CD14-positive monocyte (primary cell): Measurements from ENCODE around the gene C13orf46. TPM values are rescaled to one million over a fixed set of nuclear protein-coding genes. Genes with fewer than 3 reads are reported as not detected.

Source experiments
- DNase-seq, 3 donors: peaks; one replicate each; pipeline ENCODE4 v3.0.0-alpha.2; 2011 to 2022
- H2AFZ ChIP-seq: 2 replicates; pipeline ENCODE4 v1.6.0; 2012; ENCODE audit warnings: mild to moderate bottlenecking, low read depth, low read length, inconsistent platforms; ENCODE audit not compliant: insufficient read depth, poor library complexity, severe bottlenecking
- H3K27ac ChIP-seq, 2 donors: 1 replicate in 1 of 2; 2 replicates in 1 of 2; pipeline ENCODE4 v1.5.1; 2012 to 2013; ENCODE audit warnings: low read length in 2 of 2, control low read depth in 1 of 2, inconsistent platforms in 1 of 2, low read depth in 1 of 2, mild to moderate bottlenecking in 1 of 2
- H3K27me3 ChIP-seq, 2 donors: one replicate each; pipeline versions ENCODE4 v1.6.0 to v1.6.1; 2011 to 2013; ENCODE audit warnings: low read length in 2 of 2; ENCODE audit not compliant: control insufficient read depth in 2 of 2, insufficient read depth in 2 of 2
- H3K36me3 ChIP-seq, 2 donors: replicated peaks in 1 of 2; 1 replicate in 1 of 2; 2 replicates in 1 of 2; pipeline versions ENCODE4 v1.5.1 to v1.6.1; 2012 to 2013; ENCODE audit warnings: low read length in 2 of 2, control low read depth in 1 of 2, inconsistent platforms in 1 of 2, mild to moderate bottlenecking in 1 of 2; ENCODE audit not compliant: insufficient read depth in 2 of 2, control insufficient read depth in 1 of 2
- H3K4me1 ChIP-seq, 2 donors: 1 replicate in 1 of 2; 2 replicates in 1 of 2; pipeline versions ENCODE4 v1.5.1 to v1.6.1; 2012 to 2013; ENCODE audit warnings: low read length in 2 of 2, control low read depth in 1 of 2, inconsistent platforms in 1 of 2, mild to moderate bottlenecking in 1 of 2, moderate library complexity in 1 of 2; ENCODE audit not compliant: insufficient read depth in 2 of 2, control insufficient read depth in 1 of 2
- H3K4me2 ChIP-seq: replicated peaks from 2 replicates; pipeline ENCODE3; 2012; ENCODE audit warnings: low read length, moderate library complexity, mild to moderate bottlenecking; ENCODE audit not compliant: poor library complexity, severe bottlenecking; ENCODE audit errors: extremely low read depth
- H3K4me3 ChIP-seq, 3 experiments: fragments of 200-600 bp in 1 of 3; sonication (generic) in 1 of 3; replicated peaks in 1 of 3; 1 replicate in 2 of 3; 2 replicates in 1 of 3; pipeline ENCODE4 v1.5.1; 2011 to 2013; ENCODE audit warnings: low read length in 3 of 3, mild to moderate bottlenecking in 3 of 3, control low read depth in 2 of 3, low read depth in 2 of 3, inconsistent platforms in 1 of 3, moderate library complexity in 1 of 3
- H3K79me2 ChIP-seq: 2 replicates; pipeline ENCODE4 v1.6.0; 2012; ENCODE audit warnings: mild to moderate bottlenecking, control low read depth, inconsistent platforms, low read length, moderate library complexity; ENCODE audit not compliant: insufficient read depth
- H3K9ac ChIP-seq: 2 replicates; pipeline ENCODE4 v1.6.0; 2017; ENCODE audit warnings: low read length, mild to moderate bottlenecking; ENCODE audit not compliant: insufficient read depth, poor library complexity, severe bottlenecking
- H3K9me3 ChIP-seq, 2 donors: replicated peaks in 1 of 2; 1 replicate in 1 of 2; 2 replicates in 1 of 2; pipeline versions ENCODE4 v1.5.1 to v1.6.1; 2012 to 2013; ENCODE audit warnings: low read length in 2 of 2, control low read depth in 1 of 2; ENCODE audit not compliant: control insufficient read depth in 1 of 2, insufficient read depth in 1 of 2
- H4K20me1 ChIP-seq: 2 replicates; pipeline ENCODE4 v1.6.0; 2012; ENCODE audit warnings: mild to moderate bottlenecking, low read length, control low read depth, moderate library complexity; ENCODE audit not compliant: insufficient read depth
- H3K27ac Mint-ChIP-seq, 7 donors: one replicate each; pipeline ENCODE4 v1.8.0; 2020; ENCODE audit warnings: mild to moderate bottlenecking in 7 of 7, mixed read lengths in 7 of 7, moderate library complexity in 6 of 7, inconsistent platforms in 2 of 7
- H3K27me3 Mint-ChIP-seq, 3 donors: one replicate each; pipeline ENCODE4 v1.8.0; 2021 to 2022; ENCODE audit warnings: low read depth in 3 of 3, mild to moderate bottlenecking in 3 of 3, mixed read lengths in 3 of 3, moderate library complexity in 3 of 3, inconsistent platforms in 1 of 3
- H3K36me3 Mint-ChIP-seq, 2 donors: one replicate each; pipeline ENCODE4 v1.8.0; 2020; ENCODE audit warnings: mixed read lengths in 2 of 2, inconsistent platforms in 1 of 2, mild to moderate bottlenecking in 1 of 2
- H3K4me1 Mint-ChIP-seq: one replicate; pipeline ENCODE4 v1.8.0; 2020; ENCODE audit warnings: mild to moderate bottlenecking, mixed read lengths
- H3K4me3 Mint-ChIP-seq, 2 donors: one replicate each; pipeline ENCODE4 v1.8.0; 2020; ENCODE audit warnings: mild to moderate bottlenecking in 2 of 2, mixed read lengths in 2 of 2, moderate library complexity in 1 of 2
- H3K9me3 Mint-ChIP-seq, 7 donors: one replicate each; pipeline ENCODE4 v1.8.0; 2020 to 2022; ENCODE audit warnings: mixed read lengths in 7 of 7, mild to moderate bottlenecking in 6 of 7, moderate library complexity in 6 of 7, inconsistent platforms in 2 of 7
- WGBS: methylation state at CpG from one replicate; pipeline ENCODE4 v1.1.5; 2013; ENCODE audit warnings: missing lambda C conversion rate; ENCODE audit not compliant: insufficient coverage; 5-methylcytosine and 5-hydroxymethylcytosine counted together
- intact Hi-C, 2 donors: fragments of 100-400 bp; cut with micrococcal nuclease; formaldehyde crosslinking; loops; one replicate each; pipeline versions ENCODE4 v1.15.0 to v1.15.1; 2023
- polyA plus RNA-seq, 3 donors: library from polyadenylated mRNA; depleted of rRNA in 1 of 3; unstranded in 2 of 3; stranded (reverse) in 1 of 3; fragments of 300-500 nt in 2 of 3; fragments of >200 nt in 1 of 3; fragmentation: Illumina TruSeq in 2 of 3; gene quantifications; 1 replicate in 2 of 3; 2 replicates in 1 of 3; pipeline ENCODE4 v1.2.3, GENCODE V29; 2012 to 2021
- TF ChIP-seq, protein P1 (sequence below): fragments of 200-600 bp; IDR thresholded peaks from one replicate; pipeline ENCODE4 v1.8.0; 2022; ENCODE audit warnings: antibody characterized with exemption, mild to moderate bottlenecking

C13orf46 gene
- polyA plus RNA-seq, 3 donors, result 0.05 to 0.35 TPM; not detected in 1

- no peak overlapping the region for H3K9ac ChIP-seq
Measured at GRCh38 chr13:113915786-113916329, 58.0 kb downstream of the C13orf46 start.

GRCh38 chr13:113915012-113915763 lies 58.7 kb downstream of the C13orf46 start:
- Histone ChIP-seq H2AFZ (no peak overlapping the region), H3K36me3 (no peaks in the 10 kb centered on the region), H3K4me2 (no peak overlapping the region), H3K79me2 (no peaks in the 10 kb centered on the region), H4K20me1 (no peaks in the 10 kb centered on the region), H3K27ac (no peak overlapping the region), H3K27me3 (peaks cover 0 to 6% of the 10 kb centered on the region in 2 donors), H3K9me3 (peaks cover 45 to 48% of the 10 kb centered on the region in 2 donors), H3K4me3 (no peak overlapping the region), H3K4me1 (no peaks in the 10 kb centered on the region), H3K9ac (no peak overlapping the region)
- DNase-seq, result no peak
- H3K4me1 Mint-ChIP-seq, result peaks cover under 1% of the 10 kb centered on the region
- intact Hi-C loops, result no loop called here
- peaks cover 16 to 25% (median 20%) of the 10 kb centered on the region in 3 donors for H3K27me3 Mint-ChIP-seq
- H3K27ac Mint-ChIP-seq, result no peak overlapping the region
- 91% methylated on average over 19 of the region's 21 CpGs for WGBS
- peaks cover 2 to 9% of the 10 kb centered on the region in 2 donors for H3K36me3 Mint-ChIP-seq
- TF ChIP-seq, protein P1, sequence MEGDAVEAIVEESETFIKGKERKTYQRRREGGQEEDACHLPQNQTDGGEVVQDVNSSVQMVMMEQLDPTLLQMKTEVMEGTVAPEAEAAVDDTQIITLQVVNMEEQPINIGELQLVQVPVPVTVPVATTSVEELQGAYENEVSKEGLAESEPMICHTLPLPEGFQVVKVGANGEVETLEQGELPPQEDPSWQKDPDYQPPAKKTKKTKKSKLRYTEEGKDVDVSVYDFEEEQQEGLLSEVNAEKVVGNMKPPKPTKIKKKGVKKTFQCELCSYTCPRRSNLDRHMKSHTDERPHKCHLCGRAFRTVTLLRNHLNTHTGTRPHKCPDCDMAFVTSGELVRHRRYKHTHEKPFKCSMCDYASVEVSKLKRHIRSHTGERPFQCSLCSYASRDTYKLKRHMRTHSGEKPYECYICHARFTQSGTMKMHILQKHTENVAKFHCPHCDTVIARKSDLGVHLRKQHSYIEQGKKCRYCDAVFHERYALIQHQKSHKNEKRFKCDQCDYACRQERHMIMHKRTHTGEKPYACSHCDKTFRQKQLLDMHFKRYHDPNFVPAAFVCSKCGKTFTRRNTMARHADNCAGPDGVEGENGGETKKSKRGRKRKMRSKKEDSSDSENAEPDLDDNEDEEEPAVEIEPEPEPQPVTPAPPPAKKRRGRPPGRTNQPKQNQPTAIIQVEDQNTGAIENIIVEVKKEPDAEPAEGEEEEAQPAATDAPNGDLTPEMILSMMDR, result no peak
- H3K9me3 Mint-ChIP-seq, result peaks cover 35 to 60% (median 48%) of the 10 kb centered on the region in 7 donors
- no peak overlapping the region for H3K4me3 Mint-ChIP-seq

More at GRCh38 chr13:113915786-113916329, 58.0 kb downstream of the C13orf46 start:
- no peak overlapping the region for H3K4me3 ChIP-seq
- H3K27ac ChIP-seq, result peak overlapping the region in 1 of 2 donors; percentile 13
- peaks cover 7% of the 10 kb centered on the region for H3K4me1 Mint-ChIP-seq
- H3K4me1 ChIP-seq, result peaks cover 5 to 6% of the 10 kb centered on the region in 2 donors
- no peak overlapping the region for H3K4me2 ChIP-seq
- H3K27ac Mint-ChIP-seq, result peak overlapping the region in 4 of 7 donors; percentile 3 to 92 (median 24)
- TF ChIP-seq, protein P1, result no peak
- DNase-seq, result no peak
- H3K27me3 Mint-ChIP-seq, result peaks cover 12 to 19% (median 15%) of the 10 kb centered on the region in 3 donors
- no peak overlapping the region for H3K4me3 Mint-ChIP-seq
- intact Hi-C loops, result no loop called here
- H3K36me3 ChIP-seq, result no peaks in the 10 kb centered on the region
- H2AFZ ChIP-seq, result no peak overlapping the region
- H3K9me3 Mint-ChIP-seq, result peaks cover 35 to 60% (median 48%) of the 10 kb centered on the region in 7 donors
- no peaks in the 10 kb centered on the region for H3K79me2 ChIP-seq
- peaks cover 0 to 1% of the 10 kb centered on the region in 2 donors for H3K27me3 ChIP-seq
- WGBS, result 80% methylated on average over 11 of the region's 11 CpGs
- H4K20me1 ChIP-seq, result no peaks in the 10 kb centered on the region
- peaks cover 45 to 48% of the 10 kb centered on the region in 2 donors for H3K9me3 ChIP-seq
- peaks cover 2 to 9% of the 10 kb centered on the region in 2 donors for H3K36me3 Mint-ChIP-seq
